Osteoblast (primary cell): ENCODE data around the gene LCN15. TPM values are rescaled to one million over a fixed set of nuclear protein-coding genes. Genes with fewer than 3 reads are reported as not detected.

Experiments used
- DNase-seq: peaks from one replicate; pipeline ENCODE4 v3.0.0; 2011; ENCODE audit warnings: low spot score, mixed read lengths; ENCODE audit not compliant: insufficient read length; ENCODE audit errors: missing footprints
- H2AFZ ChIP-seq: 2 replicates; pipeline ENCODE4 v1.6.0; 2011; ENCODE audit warnings: mild to moderate bottlenecking, low read length
- H3K27ac ChIP-seq: 2 replicates; pipeline ENCODE4 v1.5.1; 2011; ENCODE audit warnings: mild to moderate bottlenecking, low read depth, low read length, moderate library complexity
- H3K27me3 ChIP-seq: 2 replicates; pipeline ENCODE4 v1.6.0; 2012; ENCODE audit warnings: mild to moderate bottlenecking, control low read depth, inconsistent platforms, low read length, moderate library complexity; ENCODE audit not compliant: insufficient read depth
- H3K36me3 ChIP-seq: 2 replicates; pipeline ENCODE4 v1.5.1; 2011; ENCODE audit warnings: mild to moderate bottlenecking, low read length, control low read depth, moderate library complexity; ENCODE audit not compliant: insufficient read depth
- H3K4me1 ChIP-seq: 2 replicates; pipeline ENCODE4 v1.5.1; 2011; ENCODE audit warnings: mild to moderate bottlenecking, low read length, control low read depth, moderate library complexity; ENCODE audit not compliant: insufficient read depth
- H3K4me2 ChIP-seq: 2 replicates; pipeline ENCODE4 v1.6.0; 2011; ENCODE audit warnings: mild to moderate bottlenecking, low read length; ENCODE audit not compliant: insufficient read depth
- H3K4me3 ChIP-seq: fragments of 200-600 bp; sonication (generic); 3 replicates; pipeline ENCODE4 v1.5.1; 2012; ENCODE audit warnings: mild to moderate bottlenecking, low read length, inconsistent platforms; ENCODE audit not compliant: insufficient read depth
- H3K79me2 ChIP-seq: 2 replicates; pipeline ENCODE4 v1.6.0; 2012; ENCODE audit warnings: mild to moderate bottlenecking, low read length, control low read depth, inconsistent platforms; ENCODE audit not compliant: insufficient read depth
- H3K9me3 ChIP-seq: 2 replicates; pipeline ENCODE4 v1.5.1; 2011; ENCODE audit warnings: low read depth, low read length, control low read depth
- H4K20me1 ChIP-seq: 2 replicates; pipeline ENCODE4 v1.6.0; 2012; ENCODE audit warnings: mild to moderate bottlenecking, low read length, control low read depth; ENCODE audit not compliant: insufficient read depth
- CTCF ChIP-seq: IDR thresholded peaks from 2 replicates; pipeline ENCODE4 v1.5.1; 2011; ENCODE audit warnings: mild to moderate bottlenecking, low read depth, low read length, moderate library complexity; ENCODE audit errors: extremely low read depth
- total RNA-seq: library from RNA; depleted of rRNA; stranded (reverse); fragments of >200 nt; gene quantifications from 2 replicates; pipeline ENCODE4 v1.2.3, GENCODE V29; 2012

LCN15 gene
- total RNA-seq, 1 donor: not detected

- no peaks in the 10 kb centered on the region for H3K9me3 ChIP-seq
- H3K27ac ChIP-seq: no peak overlapping the region
- no peak overlapping the region for H3K4me3 ChIP-seq
- peaks cover 34% of the 10 kb centered on the region for H3K79me2 ChIP-seq
- no peak for TF ChIP-seq CTCF
- no peaks in the 10 kb centered on the region for H3K36me3 ChIP-seq
- no peak overlapping the region for H2AFZ ChIP-seq
- peaks cover 6% of the 10 kb centered on the region for H3K4me1 ChIP-seq
- H4K20me1 ChIP-seq: peaks cover 14% of the 10 kb centered on the region
- H3K4me2 ChIP-seq: no peak overlapping the region
- no peak for DNase-seq
- H3K27me3 ChIP-seq: no peaks in the 10 kb centered on the region
These were observed 31.7 kb downstream of the LCN15 start for GRCh38 chr9:136732444-136733178.

DNA sequence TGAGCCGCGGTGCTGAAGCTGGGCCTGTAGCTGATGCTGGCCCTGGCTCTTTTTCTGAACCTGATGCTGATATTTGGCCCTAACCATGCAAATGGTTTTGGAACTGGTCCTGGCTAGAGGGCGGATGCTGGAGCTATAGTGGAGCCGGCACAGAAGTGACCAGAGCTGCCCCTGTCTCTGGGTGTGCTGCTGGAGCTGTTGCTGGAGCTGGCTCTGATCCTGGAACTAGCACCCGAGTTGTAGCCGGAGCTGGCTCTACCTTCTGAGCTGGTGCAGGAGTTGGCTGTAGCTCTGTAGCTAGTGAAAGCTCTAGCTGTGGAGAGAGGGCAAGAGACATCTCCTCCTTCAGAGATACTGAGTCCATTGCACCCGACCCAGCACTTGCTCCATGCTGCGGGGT, 34.4 kb downstream of the LCN15 start:
- Histone ChIP-seq H3K4me2 (no peak overlapping the region), H3K27ac (no peak overlapping the region), H3K36me3 (peaks cover 19% of the 10 kb centered on the region), H2AFZ (no peak overlapping the region), H3K79me2 (peaks cover 58% of the 10 kb centered on the region), H3K4me3 (no peak overlapping the region), H4K20me1 (peaks cover 38% of the 10 kb centered on the region), H3K9me3 (no peaks in the 10 kb centered on the region), H3K27me3 (no peaks in the 10 kb centered on the region), H3K4me1 (peaks cover 24% of the 10 kb centered on the region)
- no peak for TF ChIP-seq CTCF
- DNase-seq: no peak

GRCh38 chr9:136729144-136729543, 35.2 kb downstream of the LCN15 start:
- no peak overlapping the region for H3K27ac ChIP-seq
- no peaks in the 10 kb centered on the region for H3K27me3 ChIP-seq
- H3K79me2 ChIP-seq: peaks cover 61% of the 10 kb centered on the region
- peaks cover 44% of the 10 kb centered on the region for H4K20me1 ChIP-seq
- peaks cover 27% of the 10 kb centered on the region for H3K36me3 ChIP-seq
- H3K9me3 ChIP-seq: no peaks in the 10 kb centered on the region
- H3K4me1 ChIP-seq: peaks cover 24% of the 10 kb centered on the region
- peak overlapping the region; percentile 99 for H3K4me3 ChIP-seq
- no peak for TF ChIP-seq CTCF
- peak overlapping the region; percentile 78 for H2AFZ ChIP-seq
- H3K4me2 ChIP-seq: peak overlapping the region; percentile 100
- DNase-seq: peak; percentile 94

DNA sequence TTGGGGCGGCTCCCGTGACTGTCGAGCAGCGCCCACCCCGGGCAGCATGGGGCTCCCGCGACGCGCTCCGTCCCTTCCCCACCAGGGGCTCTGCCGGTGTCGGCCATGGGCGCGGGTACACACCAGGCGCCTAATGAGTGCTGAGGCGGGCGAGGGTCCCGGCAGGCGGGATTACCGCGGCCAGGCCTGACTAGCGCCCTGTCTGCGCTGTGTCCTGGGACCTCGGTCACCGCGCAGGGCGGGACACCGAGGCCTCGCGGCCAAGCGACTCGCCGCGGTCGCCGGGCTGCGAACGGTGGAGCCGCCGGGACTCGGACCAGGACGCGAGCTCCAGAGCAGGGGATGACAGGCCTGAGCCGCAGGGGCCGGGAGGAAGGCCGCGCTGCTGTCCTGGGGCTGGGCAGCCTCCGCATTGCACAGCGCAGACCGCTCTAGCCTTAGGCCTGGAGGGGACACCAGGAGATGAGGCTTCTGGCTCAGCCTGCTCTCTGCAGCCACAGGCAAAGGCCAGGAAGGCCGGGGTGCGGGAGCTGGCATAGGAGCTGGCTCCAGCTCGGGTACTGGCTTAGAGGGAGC, 35.7 kb downstream of the LCN15 start:
- Histone ChIP-seq H3K36me3 (peaks cover 32% of the 10 kb centered on the region), H3K27me3 (no peaks in the 10 kb centered on the region), H3K4me3 (peak overlapping the region; percentile 99), H3K27ac (peak overlapping the region; percentile 48), H3K4me1 (peaks cover 24% of the 10 kb centered on the region), H2AFZ (peak overlapping the region; percentile 78), H3K9me3 (no peaks in the 10 kb centered on the region), H4K20me1 (peaks cover 50% of the 10 kb centered on the region), H3K4me2 (peak overlapping the region; percentile 100), H3K79me2 (peaks cover 61% of the 10 kb centered on the region)
- TF ChIP-seq CTCF: no peak
- peak; percentile 98 for DNase-seq
